ENCODE measurements around the gene RAD50.
A peak's percentile ranks its signal among the peaks of the same experiment; 100 is the strongest.
"Not testable (repeated sequence)": the region's sequence is repeated elsewhere in the genome, so short reads cannot be mapped to it uniquely, and the experiment has no call there.

Gene RAD50

DNA sequence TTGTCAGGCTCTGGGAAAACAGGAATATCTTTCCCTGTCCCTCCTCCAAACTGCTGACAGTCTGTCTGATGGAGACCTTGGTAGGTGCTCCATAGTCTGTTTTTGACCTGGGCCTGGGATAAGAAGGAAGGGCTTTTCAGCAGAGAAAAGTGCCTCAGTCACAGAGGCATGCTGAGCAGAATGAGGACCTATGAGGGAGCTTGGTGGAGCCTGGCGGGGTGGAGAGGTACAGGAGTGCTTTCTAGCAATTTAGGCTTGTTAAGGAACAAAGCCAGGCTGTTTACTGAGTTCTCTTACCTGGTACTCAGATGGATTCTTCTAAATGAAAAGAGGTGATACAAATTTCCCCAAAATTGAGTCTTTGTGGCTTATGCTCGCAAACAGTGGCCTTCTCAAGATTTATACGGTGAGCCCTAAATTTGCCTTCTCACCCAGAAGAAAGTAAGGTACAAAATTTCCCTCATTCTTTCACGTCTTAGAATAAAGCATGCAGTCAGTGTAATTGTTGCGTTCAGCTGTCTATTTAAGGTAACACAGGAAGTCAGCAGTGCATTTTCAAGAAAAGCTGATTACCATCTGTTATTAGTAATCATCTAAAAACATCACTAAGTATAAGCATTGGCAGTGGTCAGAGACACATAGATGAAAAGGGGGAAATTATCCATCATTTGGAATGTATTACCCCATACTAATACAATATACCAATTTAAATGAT is 72.6 kb downstream of the RAD50 start:
- no peaks in the 10 kb centered on the region for H3K4me1 Mint-ChIP-seq
- H3K4me3 Mint-ChIP-seq = no peak overlapping the region
- peak in 1 of 2 donors; percentile 34 for ATAC-seq (replicated peaks)
- H3K27me3 Mint-ChIP-seq = no peaks in the 10 kb centered on the region
- H3K27ac Mint-ChIP-seq = peak overlapping the region; percentile 14
- peaks cover 37 to 59% of the 10 kb centered on the region in 2 donors for H3K36me3 Mint-ChIP-seq
- H3K9me3 Mint-ChIP-seq = no peaks in the 10 kb centered on the region
- DNase-seq = no peak

DNA sequence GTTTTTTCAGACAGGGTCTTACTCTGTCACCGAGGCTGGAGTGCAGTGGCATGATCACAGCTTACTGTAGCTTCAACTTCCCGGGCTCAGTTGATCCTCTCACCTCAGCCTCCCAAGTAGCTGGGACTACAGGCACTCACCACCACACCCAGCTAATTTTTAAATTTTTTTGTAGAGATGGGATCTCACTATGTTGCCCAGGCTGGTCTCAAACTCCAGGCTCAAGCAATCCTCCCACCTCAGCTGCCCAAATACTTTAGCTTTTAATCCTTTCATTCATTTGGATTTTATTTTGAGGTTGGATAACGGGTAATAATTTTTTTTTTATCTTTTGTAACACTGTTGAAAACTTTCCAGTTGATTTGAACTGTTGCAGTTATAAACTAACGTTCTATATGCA is 76.8 kb downstream of the RAD50 start:
- not testable (repeated sequence) for ATAC-seq (replicated peaks); H3K4me1 Mint-ChIP-seq; DNase-seq; H3K9me3 Mint-ChIP-seq; H3K27me3 Mint-ChIP-seq; H3K4me3 Mint-ChIP-seq; H3K27ac Mint-ChIP-seq
- peaks cover 47 to 63% of the 10 kb centered on the region in 2 donors for H3K36me3 Mint-ChIP-seq

DNA sequence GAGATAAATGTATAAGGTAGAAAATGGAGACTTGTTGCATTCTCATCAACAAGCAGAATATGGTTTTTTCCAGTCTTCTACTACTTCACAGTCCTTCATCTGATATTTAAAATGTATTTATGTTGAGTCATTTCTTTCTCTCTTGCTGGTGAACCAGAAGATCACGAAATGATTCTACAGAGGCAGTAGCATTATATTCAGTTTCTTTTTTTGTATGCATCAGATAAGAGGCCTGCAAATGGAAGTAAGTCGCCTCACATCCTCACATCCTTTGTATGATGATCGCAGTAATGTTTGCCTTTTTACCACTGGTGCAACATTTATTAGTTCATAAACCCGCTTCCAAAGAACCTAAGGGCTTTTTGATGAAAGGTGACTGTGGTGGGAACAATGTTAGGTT is 79.1 kb downstream of the RAD50 start:
- DNase-seq = no peak
- no peaks in the 10 kb centered on the region for H3K27me3 Mint-ChIP-seq
- H3K4me3 Mint-ChIP-seq = no peak overlapping the region
- no peak overlapping the region for H3K27ac Mint-ChIP-seq
- peak; percentile 11 to 27 for ATAC-seq (replicated peaks)
- H3K4me1 Mint-ChIP-seq = peaks cover 4 to 10% of the 10 kb centered on the region in 2 donors
- peaks cover 45 to 59% of the 10 kb centered on the region in 2 donors for H3K36me3 Mint-ChIP-seq
- no peaks in the 10 kb centered on the region for H3K9me3 Mint-ChIP-seq

DNA sequence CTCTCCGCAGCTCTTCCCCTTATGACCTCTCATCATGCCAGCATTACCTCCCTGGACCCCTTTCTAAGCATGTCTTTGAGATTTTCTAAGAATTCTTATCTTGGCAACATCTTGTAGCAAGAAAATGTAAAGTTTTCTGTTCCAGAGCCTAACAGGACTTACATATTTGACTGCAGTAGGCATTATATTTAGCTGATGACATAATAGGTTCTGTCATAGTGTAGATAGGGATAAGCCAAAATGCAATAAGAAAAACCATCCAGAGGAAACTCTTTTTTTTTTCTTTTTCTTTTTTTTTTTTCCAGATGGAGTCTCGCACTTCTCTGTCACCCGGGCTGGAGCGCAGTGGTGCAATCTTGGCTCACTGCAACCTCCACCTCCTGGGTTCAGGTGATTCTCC is 80.5 kb downstream of the RAD50 start:
- Mint-ChIP-seq H3K36me3 (peaks cover 39 to 58% of the 10 kb centered on the region in 2 donors), H3K4me1 (peaks cover 8 to 14% of the 10 kb centered on the region in 2 donors), H3K27ac (no peak overlapping the region), H3K9me3 (no peaks in the 10 kb centered on the region), H3K4me3 (no peak overlapping the region), H3K27me3 (no peaks in the 10 kb centered on the region)
- ATAC-seq (replicated peaks) = no peak
- no peak for DNase-seq

DNA sequence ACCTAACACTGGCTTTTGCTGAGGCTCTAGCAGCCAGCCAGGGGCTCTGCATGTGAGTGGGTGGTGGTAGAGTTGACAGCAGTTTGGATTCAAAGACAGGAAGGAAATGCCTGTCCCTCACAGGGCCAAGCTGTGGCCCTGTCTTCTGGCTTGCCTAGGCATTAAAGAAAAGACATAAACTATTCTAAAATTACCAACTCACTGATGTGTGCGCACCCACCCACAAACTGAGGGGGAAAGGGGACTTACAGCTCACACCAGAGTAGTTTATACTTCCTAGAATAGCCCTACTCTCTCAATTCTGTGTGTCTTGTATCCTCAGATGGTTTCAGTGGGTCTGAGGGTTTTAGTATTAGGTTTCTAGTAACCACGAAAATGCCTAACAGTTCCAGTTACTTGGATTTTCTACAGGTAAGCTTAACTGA is 82.9 kb downstream of the RAD50 start:
- Mint-ChIP-seq H3K36me3 (peaks cover 37 to 60% of the 10 kb centered on the region in 2 donors), H3K27me3 (no peaks in the 10 kb centered on the region), H3K4me1 (peaks cover 10 to 14% of the 10 kb centered on the region in 2 donors), H3K9me3 (no peaks in the 10 kb centered on the region), H3K4me3 (no peak overlapping the region), H3K27ac (peak overlapping the region; percentile 65)
- ATAC-seq (replicated peaks) (peak; percentile 74 to 85), DNase-seq (no peak)

DNA sequence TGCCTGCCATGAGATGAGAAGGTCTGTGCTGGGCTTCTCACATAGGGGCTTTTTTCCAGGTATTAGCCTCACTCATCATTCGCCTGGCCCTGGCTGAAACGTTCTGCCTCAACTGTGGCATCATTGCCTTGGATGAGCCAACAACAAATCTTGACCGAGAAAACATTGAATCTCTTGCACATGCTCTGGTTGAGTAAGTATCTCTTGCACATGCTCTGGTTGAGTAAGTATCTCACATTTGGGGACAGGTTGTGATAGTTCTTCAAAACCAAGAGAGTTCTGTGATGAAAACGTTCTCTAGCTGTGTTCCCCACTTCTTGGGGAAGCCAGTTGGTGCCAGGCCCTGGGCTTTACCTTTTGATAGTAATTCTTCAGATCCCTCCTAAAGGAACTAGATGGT is 83.8 kb downstream of the RAD50 start:
- H3K27ac Mint-ChIP-seq = peak overlapping the region; percentile 53
- H3K27me3 Mint-ChIP-seq = no peaks in the 10 kb centered on the region
- H3K9me3 Mint-ChIP-seq = no peaks in the 10 kb centered on the region
- no peak overlapping the region for H3K4me3 Mint-ChIP-seq
- ATAC-seq (replicated peaks) (peak in 1 of 2 donors; percentile 11), DNase-seq (no peak)
- H3K4me1 Mint-ChIP-seq = peaks cover 10 to 14% of the 10 kb centered on the region in 2 donors
- H3K36me3 Mint-ChIP-seq = peaks cover 40 to 63% of the 10 kb centered on the region in 2 donors

DNA sequence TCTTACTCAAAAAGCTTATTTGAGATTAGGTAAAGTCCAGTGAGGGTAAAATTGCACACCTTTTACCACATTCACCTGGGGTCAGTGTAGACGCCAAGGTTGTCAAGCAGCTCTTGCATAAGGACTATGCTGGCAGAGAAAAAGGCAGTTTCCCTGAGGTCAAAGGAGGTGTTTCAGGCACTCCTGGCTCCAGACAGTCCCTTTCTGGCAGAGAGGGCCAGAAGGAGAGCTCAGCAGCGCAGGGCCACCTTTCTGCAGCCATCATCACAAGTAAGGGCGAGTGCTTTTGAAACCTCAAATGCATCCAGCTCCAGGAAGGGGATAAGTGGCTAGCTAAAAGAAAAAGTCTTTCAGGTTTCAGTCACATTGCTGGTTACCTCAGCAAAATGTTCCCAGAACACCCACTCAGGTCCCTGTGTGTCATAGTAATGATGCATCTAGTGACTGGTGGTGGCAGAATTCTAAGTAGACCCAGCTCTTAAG is 84.5 kb downstream of the RAD50 start:
- Mint-ChIP-seq H3K4me3 (no peak overlapping the region), H3K9me3 (no peaks in the 10 kb centered on the region), H3K4me1 (peaks cover 10 to 14% of the 10 kb centered on the region in 2 donors), H3K27me3 (no peaks in the 10 kb centered on the region), H3K27ac (peak overlapping the region; percentile 53), H3K36me3 (peaks cover 40 to 64% of the 10 kb centered on the region in 2 donors)
- DNase-seq (no peak), ATAC-seq (replicated peaks) (peak; percentile 72 to 78)

DNA sequence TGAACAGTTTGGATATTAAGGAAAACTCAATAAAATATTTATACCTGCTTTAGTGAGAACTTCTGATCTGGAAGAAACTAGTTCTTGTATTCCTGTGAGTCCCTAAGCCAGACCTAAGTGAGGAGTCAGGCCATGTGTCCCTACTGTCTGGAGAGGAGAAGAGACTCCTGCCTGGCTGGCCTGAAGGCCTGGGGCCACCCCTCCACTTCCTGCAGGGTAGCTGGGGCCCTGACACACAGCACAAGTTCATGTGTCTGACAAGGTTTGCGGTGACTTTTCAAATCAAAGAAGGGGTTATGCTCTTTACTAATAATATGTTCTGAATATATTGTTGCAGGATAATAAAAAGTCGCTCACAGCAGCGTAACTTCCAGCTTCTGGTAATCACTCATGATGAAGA is 85.1 kb downstream of the RAD50 start:
- ATAC-seq (replicated peaks) = peak in 1 of 2 donors; percentile 42
- peaks cover 44 to 69% of the 10 kb centered on the region in 2 donors for H3K36me3 Mint-ChIP-seq
- no peak for DNase-seq
- H3K27ac Mint-ChIP-seq = peak overlapping the region; percentile 65
- no peaks in the 10 kb centered on the region for H3K27me3 Mint-ChIP-seq
- H3K4me1 Mint-ChIP-seq = peaks cover 10 to 14% of the 10 kb centered on the region in 2 donors
- H3K4me3 Mint-ChIP-seq = no peak overlapping the region
- no peaks in the 10 kb centered on the region for H3K9me3 Mint-ChIP-seq

DNA sequence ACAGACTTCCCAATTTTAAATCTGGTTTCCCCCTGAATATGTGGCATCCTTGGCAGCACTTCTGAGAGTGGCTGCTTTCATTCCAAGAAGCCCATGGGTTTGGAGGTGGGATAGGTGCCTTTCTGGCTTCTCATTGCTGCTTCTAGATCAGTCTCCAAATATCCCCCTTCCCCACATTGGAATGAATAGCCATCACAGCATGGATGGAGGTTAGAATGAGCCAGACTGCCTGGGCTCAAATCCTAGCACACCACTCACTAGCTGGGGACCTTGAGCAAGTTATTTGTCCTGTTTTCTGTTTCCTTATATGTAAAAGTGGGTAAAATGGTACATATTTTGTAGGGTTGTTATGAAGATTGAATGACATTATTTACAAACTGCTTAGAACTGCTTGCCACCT is 87.4 kb downstream of the RAD50 start:
- Mint-ChIP-seq H3K4me3 (no peak overlapping the region), H3K9me3 (peaks cover 9 to 13% of the 10 kb centered on the region in 2 donors), H3K27ac (no peak overlapping the region), H3K36me3 (peaks cover 32 to 64% of the 10 kb centered on the region in 2 donors), H3K27me3 (no peaks in the 10 kb centered on the region), H3K4me1 (peaks cover 10 to 14% of the 10 kb centered on the region in 2 donors)
- no peak for DNase-seq
- ATAC-seq (replicated peaks) = no peak

DNA sequence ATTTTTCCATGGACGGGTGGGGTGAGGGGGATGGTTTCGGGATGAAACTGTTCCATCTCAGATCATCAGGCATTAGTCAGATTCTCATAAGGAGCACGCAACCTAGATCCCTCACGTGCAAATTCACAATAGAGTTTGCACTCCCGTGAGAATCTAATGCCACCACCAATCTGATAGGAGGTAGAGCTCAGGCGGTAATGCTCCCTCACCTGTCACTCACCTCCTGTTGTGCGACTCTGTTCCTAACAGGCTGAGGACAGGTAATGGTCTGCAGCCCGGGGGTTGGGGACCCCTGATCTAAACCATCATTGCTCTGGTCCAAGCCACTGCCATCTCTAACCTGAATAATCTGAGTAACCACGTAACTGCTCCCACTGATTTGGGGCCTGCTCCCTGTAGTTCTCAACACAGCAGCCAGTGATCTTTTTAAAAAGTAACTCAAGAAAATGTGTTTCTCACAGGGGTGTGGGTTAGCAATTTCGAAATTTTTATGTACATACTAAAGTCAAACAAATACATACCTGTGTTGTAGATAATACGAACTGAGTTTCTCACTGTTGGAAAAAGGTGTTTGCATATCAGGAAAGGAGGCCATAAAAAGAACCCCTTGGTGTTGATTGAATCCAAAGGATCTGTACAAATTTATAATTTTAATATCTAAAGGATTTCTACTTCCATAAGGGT is 89.9 kb downstream of the RAD50 start:
- Mint-ChIP-seq H3K36me3 (peaks cover 30 to 51% of the 10 kb centered on the region in 2 donors), H3K4me3 (no peak overlapping the region), H3K9me3 (peaks cover 11 to 13% of the 10 kb centered on the region in 2 donors), H3K27ac (peak overlapping the region; percentile 9), H3K27me3 (no peaks in the 10 kb centered on the region), H3K4me1 (peaks cover 0 to 4% of the 10 kb centered on the region in 2 donors)
- ATAC-seq (replicated peaks) (no peak), DNase-seq (no peak)

DNA sequence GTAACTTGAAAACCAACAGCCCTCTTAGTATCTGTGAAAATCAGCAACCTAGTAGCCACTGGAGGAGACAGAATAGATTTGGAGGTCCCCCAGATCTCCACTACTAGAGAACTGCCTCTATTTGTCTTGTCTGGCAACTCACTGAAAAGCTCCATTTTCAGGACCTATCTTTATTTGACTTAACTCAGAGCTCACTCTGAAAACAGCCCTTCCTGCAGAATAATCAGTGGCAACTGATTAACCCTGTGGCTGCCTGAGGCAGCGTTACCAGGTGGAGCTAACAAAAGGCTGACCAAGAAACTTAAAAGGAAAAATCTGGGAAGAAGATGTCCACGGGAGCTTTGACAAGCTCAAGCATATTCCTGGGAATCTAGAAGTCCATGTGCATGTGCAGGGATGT is 90.7 kb downstream of the RAD50 start:
- Mint-ChIP-seq H3K27me3 (no peaks in the 10 kb centered on the region), H3K4me3 (no peak overlapping the region), H3K9me3 (peaks cover 11 to 13% of the 10 kb centered on the region in 2 donors), H3K36me3 (peaks cover 24 to 44% of the 10 kb centered on the region in 2 donors), H3K27ac (no peak overlapping the region), H3K4me1 (peaks cover 0 to 2% of the 10 kb centered on the region in 2 donors)
- no peak for DNase-seq
- no peak for ATAC-seq (replicated peaks)

DNA sequence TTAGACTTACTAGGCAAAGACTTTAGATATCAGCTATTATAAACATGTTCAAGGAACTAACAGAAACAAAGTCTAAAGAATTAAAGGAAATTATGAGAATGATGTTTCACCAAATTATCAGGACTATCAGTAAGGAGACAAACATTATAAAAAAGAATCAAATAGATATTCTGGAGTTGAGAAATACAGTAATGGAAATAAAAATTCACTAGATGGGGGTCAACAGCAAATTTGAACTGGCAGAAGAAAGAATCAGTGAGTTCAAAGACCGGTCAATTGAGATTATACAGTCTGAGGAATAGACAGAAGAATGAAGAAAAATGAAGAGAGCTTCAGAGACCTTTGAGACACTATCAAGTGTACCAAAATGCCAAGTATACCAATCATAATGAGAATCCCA is 91.6 kb downstream of the RAD50 start:
- Mint-ChIP-seq H3K4me3 (no peak overlapping the region), H3K9me3 (peaks cover 11 to 13% of the 10 kb centered on the region in 2 donors), H3K4me1 (no peaks in the 10 kb centered on the region), H3K36me3 (peaks cover 15 to 35% of the 10 kb centered on the region in 2 donors), H3K27me3 (peaks cover under 1 to 1% of the 10 kb centered on the region in 2 donors), H3K27ac (no peak overlapping the region)
- ATAC-seq (replicated peaks) = no peak
- DNase-seq = no peak

DNA sequence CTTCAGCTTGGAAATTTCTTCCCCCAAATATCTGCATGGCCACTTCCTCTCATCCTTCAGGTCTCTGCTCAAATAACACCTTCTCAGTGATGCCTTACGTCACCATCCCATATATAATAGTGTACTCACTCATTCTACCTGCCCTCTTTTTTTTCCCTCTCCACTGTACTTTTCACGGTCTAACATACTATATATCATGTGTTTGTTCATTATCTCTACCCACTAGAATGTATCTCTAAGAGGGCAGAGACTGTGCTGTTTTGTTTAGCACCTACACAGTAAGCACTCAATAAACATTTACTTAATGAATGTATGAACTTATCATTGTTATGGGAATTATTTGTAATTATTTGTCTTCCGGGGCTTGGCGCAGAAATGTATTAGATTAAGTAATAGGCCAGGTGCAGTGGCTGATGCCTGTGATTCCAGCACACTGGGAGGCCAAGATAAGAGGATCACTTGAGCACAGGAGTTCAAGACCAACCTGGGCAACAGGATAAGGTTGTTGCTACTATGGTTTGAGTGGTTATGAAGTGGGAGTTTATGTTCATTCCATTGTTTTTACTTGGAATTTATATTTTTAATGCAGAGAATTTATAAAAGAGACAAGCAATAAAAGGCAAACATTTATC is 95.2 kb downstream of the RAD50 start:
- H3K27ac Mint-ChIP-seq = no peak overlapping the region
- DNase-seq (no peak), ATAC-seq (replicated peaks) (no peak)
- no peak overlapping the region for H3K4me3 Mint-ChIP-seq
- peaks cover 23 to 26% of the 10 kb centered on the region in 2 donors for H3K27me3 Mint-ChIP-seq
- peaks cover 11 to 13% of the 10 kb centered on the region in 2 donors for H3K9me3 Mint-ChIP-seq
- peaks cover 6 to 7% of the 10 kb centered on the region in 2 donors for H3K4me1 Mint-ChIP-seq
- H3K36me3 Mint-ChIP-seq = peaks cover 4 to 17% of the 10 kb centered on the region in 2 donors

DNA sequence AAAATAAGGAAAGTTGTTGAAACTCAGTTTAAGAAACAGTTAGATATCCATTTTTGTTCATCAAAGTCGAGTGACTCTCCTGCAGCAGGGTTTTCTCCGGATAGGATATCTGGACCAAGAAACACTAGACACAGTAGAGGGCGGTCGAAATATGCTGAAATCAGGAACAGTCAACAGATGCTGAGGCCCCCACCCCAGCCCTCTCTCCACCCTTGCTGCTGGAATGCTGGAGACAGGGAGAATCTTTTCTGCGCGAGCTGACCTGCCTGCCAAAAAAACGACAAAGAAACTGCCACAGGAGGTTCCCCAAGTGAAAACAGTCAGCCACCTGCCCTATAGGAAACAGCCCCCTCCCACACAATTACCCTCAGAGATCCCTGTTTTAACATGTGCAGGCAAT is 96.9 kb downstream of the RAD50 start:
- H3K36me3 Mint-ChIP-seq = peaks cover 0 to 4% of the 10 kb centered on the region in 2 donors
- no peak overlapping the region for H3K4me3 Mint-ChIP-seq
- peaks cover 8 to 16% of the 10 kb centered on the region in 2 donors for H3K4me1 Mint-ChIP-seq
- peaks cover 0 to 2% of the 10 kb centered on the region in 2 donors for H3K9me3 Mint-ChIP-seq
- DNase-seq (no peak), ATAC-seq (replicated peaks) (no peak)
- H3K27ac Mint-ChIP-seq = peak overlapping the region; percentile 44
- peaks cover 31 to 37% of the 10 kb centered on the region in 2 donors for H3K27me3 Mint-ChIP-seq

All from stimulated activated naive B cell treated with anti-CD40 and anti-IgM and Interleukin-4, amounts not matched to agents 10 μg/mL and 1 μg/mL and 100 μg/mL, for 72 hours (primary cell).